ENCODE measurements around the gene TCERG1L.

TCERG1L gene

GRCh38 chr10:131089861-131090260 is 221.7 kb downstream of the TCERG1L start:
- no peak for TF ChIP-seq CTCF (IDR thresholded peaks at IDR 0.05)
- DNase-seq: no peak
- intact Hi-C loops (cut with DNase I; ENCODE audit: low total_unique reads): no loop called here
- no peak overlapping the region for H3K4me3 ChIP-seq
- peaks cover 0 to 4% (median 0%) of the 10 kb centered on the region in 4 donors for H3K4me1 ChIP-seq
- H3K27me3 ChIP-seq: peaks cover 0 to 3% of the 10 kb centered on the region in 2 donors
- no peaks in the 10 kb centered on the region for H3K36me3 ChIP-seq
- no peak overlapping the region for H3K27ac ChIP-seq
- no peaks in the 10 kb centered on the region for H3K9me3 ChIP-seq

GRCh38 chr10:131089150-131089549 is 222.4 kb downstream of the TCERG1L start:
- H3K4me1 ChIP-seq: peaks cover 0 to 3% (median 0%) of the 10 kb centered on the region in 4 donors
- intact Hi-C loops (cut with DNase I; ENCODE audit: low total_unique reads): no loop called here
- DNase-seq: no peak
- H3K9me3 ChIP-seq: no peaks in the 10 kb centered on the region
- H3K27ac ChIP-seq: no peak overlapping the region
- no peak for TF ChIP-seq CTCF (IDR thresholded peaks at IDR 0.05)
- H3K4me3 ChIP-seq: no peak overlapping the region
- H3K27me3 ChIP-seq: peaks cover 0 to 3% of the 10 kb centered on the region in 2 donors
- H3K36me3 ChIP-seq: no peaks in the 10 kb centered on the region

GRCh38 chr10:131088619-131089018 is 222.9 kb downstream of the TCERG1L start:
- no peak overlapping the region for H3K4me3 ChIP-seq

GRCh38 chr10:131087464-131088215 is 223.9 kb downstream of the TCERG1L start:
- H3K27me3 ChIP-seq: peaks cover 0 to 3% of the 10 kb centered on the region in 2 donors
- H3K27ac ChIP-seq: no peak overlapping the region
- intact Hi-C loops (cut with DNase I; ENCODE audit: low total_unique reads): no loop called here
- H3K4me1 ChIP-seq: peaks cover 0 to 7% (median 0%) of the 10 kb centered on the region in 4 donors
- no peaks in the 10 kb centered on the region for H3K9me3 ChIP-seq
- no peak for DNase-seq
- H3K36me3 ChIP-seq: no peaks in the 10 kb centered on the region
- H3K4me3 ChIP-seq: no peak overlapping the region
- no peak for TF ChIP-seq CTCF (IDR thresholded peaks at IDR 0.05)

More at GRCh38 chr10:131088619-131089018, 222.9 kb downstream of the TCERG1L start:
- H3K9me3 ChIP-seq: no peaks in the 10 kb centered on the region
- no peaks in the 10 kb centered on the region for H3K36me3 ChIP-seq
- intact Hi-C loops (cut with DNase I; ENCODE audit: low total_unique reads): no loop called here
- H3K4me1 ChIP-seq: peaks cover 0 to 3% (median 0%) of the 10 kb centered on the region in 4 donors
- no peak for TF ChIP-seq CTCF (IDR thresholded peaks at IDR 0.05)
- DNase-seq: no peak
- peaks cover 0 to 3% of the 10 kb centered on the region in 2 donors for H3K27me3 ChIP-seq
- no peak overlapping the region for H3K27ac ChIP-seq

- no peaks in the 10 kb centered on the region for H3K36me3 ChIP-seq
- no peak overlapping the region for H3K4me3 ChIP-seq
- H3K4me1 ChIP-seq: peaks cover 0 to 7% (median 0%) of the 10 kb centered on the region in 4 donors
- no peak overlapping the region for H3K27ac ChIP-seq
- TF ChIP-seq CTCF (IDR thresholded peaks at IDR 0.05): no peak
- no peaks in the 10 kb centered on the region for H3K9me3 ChIP-seq
- DNase-seq: no peak
- intact Hi-C loops (cut with DNase I; ENCODE audit: low total_unique reads): no loop called here
- H3K27me3 ChIP-seq: peaks cover 0 to 3% of the 10 kb centered on the region in 2 donors
Measured at GRCh38 chr10:131086511-131086910, 225.0 kb downstream of the TCERG1L start.
